DLD1 (cell line): ENCODE data around the gene LBX1.
"Not testable (repeated sequence)": the region's sequence is repeated elsewhere in the genome, so short reads cannot be mapped to it uniquely, and the experiment has no call there.

Experiments used
- in situ Hi-C: cut with HindIII; loops from 2 replicates; pipeline ENCODE4 v1.10.0; 2017; ENCODE audit warnings: low sequenced_read_pairs

LBX1 gene

GRCh38 chr10:101214446-101215396 lies 14.5 kb downstream of the LBX1 start:
- in situ Hi-C loops = no loop called here

GRCh38 chr10:101208543-101208942 lies 20.7 kb downstream of the LBX1 start:
- in situ Hi-C loops = no loop called here

GRCh38 chr10:101207026-101207425 lies 22.2 kb downstream of the LBX1 start:
- in situ Hi-C loops = no loop called here

- in situ Hi-C loops = not testable (repeated sequence)
Measured at GRCh38 chr10:101202667-101203066, 26.6 kb downstream of the LBX1 start.

GRCh38 chr10:101198326-101198977 lies 30.8 kb downstream of the LBX1 start:
- in situ Hi-C loops = not testable (repeated sequence)

GRCh38 chr10:101195921-101196320 lies 33.3 kb downstream of the LBX1 start:
- in situ Hi-C loops = no loop called here

GRCh38 chr10:101189461-101190401 lies 39.5 kb downstream of the LBX1 start:
- in situ Hi-C loops = no loop called here

- in situ Hi-C loops = no loop called here
Measured at GRCh38 chr10:101188942-101189341, 40.3 kb downstream of the LBX1 start.

- in situ Hi-C loops = no loop called here
Measured at GRCh38 chr10:101183458-101184183, 45.6 kb downstream of the LBX1 start.

- in situ Hi-C loops = no loop called here
Measured at GRCh38 chr10:101182936-101183335, 46.3 kb downstream of the LBX1 start.
